Measurements from ENCODE around the gene CLDN6. TPM values are rescaled to one million over a fixed set of nuclear protein-coding genes. Genes with fewer than 3 reads are reported as not detected.

Gene CLDN6
- total RNA-seq, 6 experiments from 2014 or later, result 2.9 TPM; not detected in 5

- intact Hi-C loops (cut with DNase I), result no loop called here
- H3K4me1 ChIP-seq, result peaks cover 0 to 3% (median 0%) of the 10 kb centered on the region in 4 donors
- 70% methylated on average over 2 of the region's 5 CpGs for WGBS (ENCODE audit: insufficient coverage, low coverage, low lambda C conversion rate, missing lambda C conversion rate)
- peaks cover 0 to 15% of the 10 kb centered on the region in 2 donors for H3K27me3 ChIP-seq
- TF ChIP-seq CTCF (IDR thresholded peaks at IDR 0.05) (no peak), POLR2A (IDR thresholded peaks at IDR 0.05) (no peak)
- no peaks in the 10 kb centered on the region for H3K36me3 ChIP-seq
- H3K4me3 ChIP-seq, result no peak overlapping the region
- no peaks in the 10 kb centered on the region for H3K9me3 ChIP-seq
- H3K27ac ChIP-seq, result no peak overlapping the region
- ATAC-seq, result peak in 1 of 4 donors; percentile 6
- DNase-seq, result no peak
Measured at GRCh38 chr16:3038896-3039295, 20.9 kb upstream of the CLDN6 start.

- Histone ChIP-seq H3K36me3 (no peaks in the 10 kb centered on the region), H3K9me3 (no peaks in the 10 kb centered on the region), H3K27me3 (peaks cover 0 to 15% of the 10 kb centered on the region in 2 donors), H3K27ac (no peak overlapping the region), H3K4me1 (peaks cover 0 to 3% (median 0%) of the 10 kb centered on the region in 4 donors), H3K4me3 (no peak overlapping the region)
- 5% methylated on average over 6 of the region's 11 CpGs for WGBS (ENCODE audit: insufficient coverage, low coverage, low lambda C conversion rate, missing lambda C conversion rate)
- TF ChIP-seq CTCF (IDR thresholded peaks at IDR 0.05), result no peak
- peak; percentile 30 to 77 (median 58) for ATAC-seq
- DNase-seq, result peak in 1 of 3 donors; percentile 66
- intact Hi-C loops (cut with DNase I), result no loop called here
Measured at GRCh38 chr16:3038256-3038655, 20.3 kb upstream of the CLDN6 start.

DNA sequence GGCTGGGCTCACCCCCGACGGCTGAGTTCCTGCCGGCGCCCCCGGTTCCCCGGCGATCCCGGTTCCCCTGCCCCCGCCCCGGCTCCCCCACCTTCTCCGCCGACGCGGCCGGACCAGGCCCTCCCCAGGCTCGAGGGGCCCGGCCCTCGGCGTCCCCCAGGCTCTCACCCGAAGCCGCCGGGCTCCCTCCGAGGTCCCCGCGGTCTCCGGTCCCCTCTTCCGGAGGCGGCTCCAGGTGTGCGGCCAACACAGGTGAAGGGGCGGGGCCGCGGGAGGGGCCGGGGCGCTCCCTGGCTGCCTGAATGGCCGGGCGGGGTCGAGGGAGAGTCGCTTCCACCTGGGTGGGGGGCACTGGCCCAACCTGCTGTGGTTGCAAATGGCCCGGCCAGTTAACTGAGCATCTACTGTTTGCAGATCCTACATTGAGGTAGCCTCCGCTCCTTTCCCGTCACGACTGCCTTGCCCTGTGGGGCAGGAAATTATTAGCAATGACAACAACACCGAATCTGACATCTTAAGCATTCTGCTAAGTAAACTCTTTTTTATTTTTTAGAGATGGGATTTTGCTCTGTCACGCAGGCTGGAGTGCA, 18.8 kb upstream of the CLDN6 start, which contains the start of gene BICDL2:
TSS of gene BICDL2 (minus strand) at position 219 of the 590 bp plus-strand sequence. CDS start 1,448 bp downstream, outside the sequence.
- intact Hi-C loops (cut with DNase I), result no loop called here
- H3K36me3 ChIP-seq, result no peaks in the 10 kb centered on the region
- H3K27ac ChIP-seq, result no peak within 1 kb of the TSS
- WGBS (ENCODE audit: insufficient coverage, low coverage, low lambda C conversion rate, missing lambda C conversion rate), result 0% methylated on average over 2 of the region's 44 CpGs
- H3K27me3 ChIP-seq, result peaks cover 0 to 15% of the 10 kb centered on the region in 2 donors
- H3K4me1 ChIP-seq, result peaks cover 0 to 3% (median 0%) of the 10 kb centered on the region in 4 donors
- H3K9me3 ChIP-seq, result no peaks in the 10 kb centered on the region
- DNase-seq (no peak), ATAC-seq (no peak)
- TF ChIP-seq POLR2A (IDR thresholded peaks at IDR 0.05) (no peak), CTCF (IDR thresholded peaks at IDR 0.05) (no peak)
- no peak within 1 kb of the TSS for H3K4me3 ChIP-seq

- H3K27ac ChIP-seq, result no peak overlapping the region
- H3K36me3 ChIP-seq, result no peaks in the 10 kb centered on the region
- DNase-seq (no peak), ATAC-seq (peak in 2 of 4 donors; percentile 5 to 29)
- peaks cover 0 to 15% of the 10 kb centered on the region in 2 donors for H3K27me3 ChIP-seq
- no peaks in the 10 kb centered on the region for H3K9me3 ChIP-seq
- 2% methylated on average over 7 of the region's 40 CpGs for WGBS (ENCODE audit: insufficient coverage, low coverage, low lambda C conversion rate, missing lambda C conversion rate)
- H3K4me3 ChIP-seq, result no peak overlapping the region
- H3K4me1 ChIP-seq, result peaks cover 0 to 3% (median 0%) of the 10 kb centered on the region in 4 donors
- intact Hi-C loops (cut with DNase I), result no loop called here
- TF ChIP-seq POLR2A (IDR thresholded peaks at IDR 0.05), result no peak
- no peak for TF ChIP-seq CTCF (IDR thresholded peaks at IDR 0.05)
Measured at GRCh38 chr16:3035972-3036725, 18.2 kb upstream of the CLDN6 start.

Data from right lobe of liver (tissue), 6 donors.